IMR-90 (cell line): ENCODE measurements around the gene FNDC11. TPM values are rescaled to one million over a fixed set of nuclear protein-coding genes. Genes with fewer than 3 reads are reported as not detected.
A peak's percentile ranks its signal among the peaks of the same experiment; 100 is the strongest.

Experiments
- ATAC-seq: fragments of 200-7000 bp; cut with Tn5 transposase; 2 replicates; pipeline ENCODE4 v1.9.1; 2020; ENCODE audit warnings: low read depth, mild to moderate bottlenecking, moderate library complexity
- BruUV-seq: library from RNA; stranded (reverse); fragments of 400-500 nt; replicated peaks from 2 replicates; lab custom pipeline; 2021; lab: Mats Ljungman, UMichigan
- CTCF ChIA-PET: fragments of 300-600 bp; formaldehyde crosslinking; extraction: SDS; loops from one replicate; lab custom pipeline; 2021; ENCODE audit warnings: antibody characterized with exemption; lab: Yijun Ruan, JAX
- POLR2A ChIA-PET: fragments of 300-600 bp; sonication (Branson Sonifier 250); formaldehyde crosslinking; loops from one replicate; lab custom pipeline; 2022; ENCODE audit warnings: antibody characterized with exemption; ENCODE audit not compliant: unreplicated experiment; lab: Charles Lee
- DNase-seq: peaks from one replicate; pipeline ENCODE4 v3.0.0; 2013
- H2AFZ ChIP-seq: replicated peaks from 2 replicates; pipeline ENCODE3; 2013; ENCODE audit warnings: low read length, mild to moderate bottlenecking; ENCODE audit not compliant: poor library complexity
- H2AK5ac ChIP-seq: 2 replicates; pipeline ENCODE4 v1.6.1; 2013; ENCODE audit warnings: low read depth, low read length, inconsistent platforms
- H2AK9ac ChIP-seq: replicated peaks from 2 replicates; pipeline ENCODE3; 2013; ENCODE audit warnings: mild to moderate bottlenecking, low read depth, low read length, moderate library complexity; ENCODE audit not compliant: poor library complexity
- H2BK120ac ChIP-seq: 2 replicates; pipeline ENCODE4 v1.6.1; 2013; ENCODE audit warnings: low read depth, low read length, inconsistent platforms
- H2BK15ac ChIP-seq: 3 replicates; pipeline ENCODE4 v1.6.1; 2013; ENCODE audit warnings: low read depth, low read length, inconsistent platforms
- H2BK20ac ChIP-seq: 2 replicates; pipeline ENCODE4 v1.6.1; 2013; ENCODE audit warnings: low read depth, mild to moderate bottlenecking, inconsistent platforms, low read length, moderate library complexity
- H2BK5ac ChIP-seq: 2 replicates; pipeline ENCODE4 v1.6.1; 2013; ENCODE audit warnings: mild to moderate bottlenecking, low read depth, low read length, inconsistent platforms; ENCODE audit not compliant: poor library complexity, severe bottlenecking
- H3K14ac ChIP-seq: replicated peaks from 2 replicates; pipeline ENCODE4 v1.6.1; 2013; ENCODE audit warnings: low read depth, low read length, inconsistent platforms
- H3K18ac ChIP-seq: 2 replicates; pipeline ENCODE4 v1.6.1; 2013; ENCODE audit warnings: low read depth, low read length, control low read depth
- H3K23ac ChIP-seq: 2 replicates; pipeline ENCODE4 v1.6.1; 2013; ENCODE audit warnings: low read depth, low read length, inconsistent platforms
- H3K27ac ChIP-seq: 2 replicates; pipeline ENCODE4 v1.5.1; 2013; ENCODE audit warnings: mild to moderate bottlenecking, control low read depth, low read length; ENCODE audit not compliant: insufficient read depth
- H3K27me3 ChIP-seq: 2 replicates; pipeline ENCODE4 v1.6.1; 2013; ENCODE audit warnings: low read length; ENCODE audit not compliant: control insufficient read depth, insufficient read depth
- H3K36me3 ChIP-seq: 2 replicates; pipeline ENCODE4 v1.6.1; 2013; ENCODE audit warnings: low read length, mixed read lengths; ENCODE audit not compliant: control insufficient read depth, insufficient read depth
- H3K4ac ChIP-seq: 2 replicates; pipeline ENCODE4 v1.6.1; 2013; ENCODE audit warnings: low read depth, low read length, inconsistent platforms
- H3K4me1 ChIP-seq: 2 replicates; pipeline ENCODE4 v1.6.1; 2013; ENCODE audit warnings: low read length, mixed read lengths; ENCODE audit not compliant: control insufficient read depth, insufficient read depth
- H3K4me2 ChIP-seq: 2 replicates; pipeline ENCODE4 v1.6.1; 2013; ENCODE audit warnings: low read depth, mild to moderate bottlenecking, control low read depth, low read length, moderate library complexity
- H3K4me3 ChIP-seq: 2 replicates; pipeline ENCODE4 v1.5.1; 2013; ENCODE audit warnings: low read depth, mild to moderate bottlenecking, control low read depth, low read length, moderate library complexity; ENCODE audit not compliant: insufficient read depth
- H3K56ac ChIP-seq: 2 replicates; pipeline ENCODE4 v1.6.1; 2013; ENCODE audit warnings: low read length, inconsistent platforms; ENCODE audit not compliant: insufficient read depth; ENCODE audit errors: extremely low read depth
- H3K79me1 ChIP-seq, 2 experiments: 2 replicates each; pipeline ENCODE4 v1.6.1; 2013; ENCODE audit warnings: low read length in 2 of 2, inconsistent platforms in 1 of 2, low read depth in 1 of 2
- H3K9ac ChIP-seq: 2 replicates; pipeline ENCODE4 v1.6.1; 2013; ENCODE audit warnings: low read depth, low read length, control low read depth
- H3K9me1 ChIP-seq: 2 replicates; pipeline ENCODE4 v1.6.1; 2013; ENCODE audit warnings: low read length, inconsistent platforms; ENCODE audit not compliant: insufficient read depth
- H3K9me3 ChIP-seq: 2 replicates; pipeline ENCODE4 v1.6.1; 2013; ENCODE audit warnings: low read length; ENCODE audit not compliant: control insufficient read depth, insufficient read depth
- H4K20me1 ChIP-seq: 2 replicates; pipeline ENCODE4 v1.6.1; 2013; ENCODE audit warnings: low read length, inconsistent platforms; ENCODE audit not compliant: insufficient read depth
- H4K5ac ChIP-seq: 2 replicates; pipeline ENCODE4 v1.6.1; 2013; ENCODE audit warnings: mild to moderate bottlenecking, low read depth, low read length, control low read depth
- H4K8ac ChIP-seq, 2 experiments: 2 replicates each; pipeline ENCODE4 v1.6.1; 2013; ENCODE audit warnings: low read depth in 2 of 2, low read length in 2 of 2, control low read depth in 1 of 2, inconsistent platforms in 1 of 2
- H4K91ac ChIP-seq: 2 replicates; pipeline ENCODE4 v1.6.1; 2013; ENCODE audit warnings: low read depth, low read length, inconsistent platforms; ENCODE audit not compliant: insufficient read depth
- ELK1 ChIP-seq: fragments of 150-350 bp; IDR thresholded peaks from 2 replicates; pipeline ENCODE4 v1.6.1; 2016; ENCODE audit warnings: low read depth, mild to moderate bottlenecking, low read length, moderate library complexity, borderline replicate concordance
- FOS ChIP-seq: fragments of 150-350 bp; IDR thresholded peaks from 2 replicates; pipeline ENCODE4 v1.6.1; 2016; ENCODE audit warnings: low read depth, low read length
- MAZ ChIP-seq: IDR thresholded peaks from 2 replicates; pipeline ENCODE4 v1.6.1; 2012; ENCODE audit warnings: low read depth, mild to moderate bottlenecking, low read length, improper control_type of control experiment, moderate library complexity, borderline replicate concordance
- MXI1 ChIP-seq: IDR thresholded peaks from 2 replicates; pipeline ENCODE4 v1.6.1; 2012; ENCODE audit warnings: low read depth, mild to moderate bottlenecking, low read length, moderate library complexity, borderline replicate concordance
- RAD21 ChIP-seq: IDR thresholded peaks from 2 replicates; pipeline ENCODE4 v1.6.1; 2012; ENCODE audit warnings: low read length, improper control_type of control experiment
- WGBS, 2 experiments: methylation state at CpG; one replicate each; pipeline versions ENCODE4 v1.1.5 to v1.1.7; 2013; ENCODE audit warnings: missing lambda C conversion rate in 2 of 2; ENCODE audit not compliant: insufficient read length in 1 of 2; ENCODE audit errors: extremely low coverage in 2 of 2; 5-methylcytosine and 5-hydroxymethylcytosine counted together
- dilution Hi-C: fragments of 300-500 bp; cut with HindIII; formaldehyde crosslinking; loops from one replicate; pipeline ENCODE4 v1.14.3; 2018; ENCODE audit warnings: low sequenced_read_pairs; ENCODE audit not compliant: unreplicated experiment
- in situ Hi-C: fragments of 300-500 bp; cut with MboI; formaldehyde crosslinking; loops from 3 replicates; pipeline ENCODE4 v1.14.3; 2019; ENCODE audit warnings: low sequenced_read_pairs, inconsistent platforms, mixed read lengths
- intact Hi-C: fragments of 100-400 bp; cut with micrococcal nuclease; formaldehyde crosslinking; loops from 2 replicates; pipeline ENCODE4 v1.10.0; 2022
- polyA plus RNA-seq, 3 experiments: library from polyadenylated mRNA; depleted of rRNA; stranded (reverse); fragments of >200 nt; gene quantifications; 2 replicates each; pipeline ENCODE4 v1.2.3, GENCODE V29; 2012; ENCODE audit warnings: low replicate concordance in 1 of 3
- total RNA-seq: library from RNA; depleted of rRNA; stranded (reverse); fragments of >200 nt; gene quantifications from 2 replicates; pipeline ENCODE4 v1.2.3, GENCODE V29; 2012

FNDC11 gene
- total and polyA plus RNA-seq, 2 of the 4 experiments (the other 2 are of a cell fraction) = 0.36 to 1.0 TPM

GRCh38 chr20:63534427-63534830 lies 19.5 kb upstream of the FNDC11 start:
- Histone ChIP-seq H2BK20ac (no peak overlapping the region), H2BK15ac (no peak overlapping the region), H2AK9ac (peak overlapping the region; percentile 16), H3K56ac (no peak overlapping the region), H3K4me2 (no peak overlapping the region), H2BK120ac (no peak overlapping the region), H3K9me3 (no peaks in the 10 kb centered on the region), H4K20me1 (no peaks in the 10 kb centered on the region), H3K9ac (no peak overlapping the region), H3K14ac (no peak overlapping the region), H3K4ac (no peak overlapping the region), H3K9me1 (no peaks in the 10 kb centered on the region), H3K36me3 (no peaks in the 10 kb centered on the region), H2AFZ (no peak overlapping the region), H3K18ac (no peak overlapping the region), H3K4me1 (no peaks in the 10 kb centered on the region; the same call in 1 of the 2 replicates), H4K5ac (no peak overlapping the region), H3K79me1 (no peaks in the 10 kb centered on the region), H4K91ac (no peak overlapping the region), H2AK5ac (no peak overlapping the region), H3K4me3 (no peak overlapping the region), H4K8ac (no peak overlapping the region), H3K23ac (no peak overlapping the region), H3K27me3 (peaks cover 4% of the 10 kb centered on the region; the same call in 1 of the 2 replicates), H2BK5ac (no peak overlapping the region), H3K27ac (no peak overlapping the region)
- ChIA-PET CTCF (no interaction called here), POLR2A (no interaction called here)
- 83% methylated on average over 6 of the region's 12 CpGs; no CpG with 5 or more reads in 1 of the 2 experiments for WGBS, 2 experiments
- ATAC-seq = no peak
- DNase-seq = no peak
- in situ Hi-C loops = loop anchor here (10.0 kb wide), 2 partner anchors 330 to 440 kb away; partner anchors contain the start of genes ABHD16B, SAMD10 and TPD52L2
- no peak for TF ChIP-seq ELK1
- no peak for TF ChIP-seq FOS
- TF ChIP-seq MAZ = no peak
- no peak for TF ChIP-seq MXI1
- no peak for TF ChIP-seq RAD21
- dilution Hi-C loops = no loop called here
- no TSS peak for BruUV-seq
- intact Hi-C loops = loop anchor here (10.0 kb wide), 1 partner anchor 120 kb away; the partner anchor contains the start of genes RTEL1 and STMN3
